ENCODE results near the gene CR2.
"Not testable (repeated sequence)": the region's sequence is repeated elsewhere in the genome, so short reads cannot be mapped to it uniquely, and the experiment has no call there.

Gene CR2

DNA sequence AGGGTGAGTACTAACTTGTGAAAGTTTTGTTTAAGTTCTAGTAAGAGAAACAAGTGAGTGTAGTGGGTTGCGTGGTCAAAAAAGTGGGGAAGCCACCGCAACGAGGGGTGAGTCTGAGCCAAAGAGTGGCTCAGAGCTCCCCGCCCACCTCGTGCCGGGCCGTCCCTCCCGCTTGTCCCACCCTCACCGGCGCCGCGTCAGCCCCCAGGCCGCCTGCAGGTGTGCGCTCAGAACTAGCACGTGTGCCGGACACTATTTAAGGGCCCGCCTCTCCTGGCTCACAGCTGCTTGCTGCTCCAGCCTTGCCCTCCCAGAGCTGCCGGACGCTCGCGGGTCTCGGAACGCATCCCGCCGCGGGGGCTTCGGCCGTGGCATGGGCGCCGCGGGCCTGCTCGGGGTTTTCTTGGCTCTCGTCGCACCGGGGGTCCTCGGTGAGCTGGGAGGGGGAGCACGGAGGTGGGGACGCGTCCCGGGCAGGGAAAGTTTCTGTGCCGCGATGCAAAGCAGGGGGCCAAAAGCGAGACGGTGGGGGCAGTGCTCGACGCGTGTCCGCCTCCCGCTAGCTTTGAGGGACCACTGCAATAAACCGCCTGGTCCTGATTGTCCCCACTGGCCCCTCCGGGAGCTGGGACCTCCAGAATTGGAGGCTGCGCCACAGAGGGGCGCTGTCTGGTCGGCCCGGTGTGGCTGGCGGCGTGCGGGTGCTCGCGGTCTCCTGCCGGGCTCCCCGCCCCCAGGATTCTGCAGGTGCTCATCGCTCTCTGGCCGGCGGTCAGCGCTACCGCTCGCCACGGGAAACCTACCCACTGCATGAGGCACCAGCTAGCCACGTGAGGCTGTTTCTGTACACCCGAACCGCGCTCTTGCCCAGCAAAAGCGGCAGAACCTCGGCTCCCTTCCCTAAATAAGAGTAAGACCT lies at the start of gene CR2:
CR2 (plus strand) TSS at position 283 of the 919 bp plus-strand sequence; CDS start at position 374, 91 bp downstream.
- peak; percentile 2 for DNase-seq

- peak; percentile 28 for DNase-seq
These were observed 49.1 kb upstream of the CR2 start for GRCh38 chr1:207404849-207405525.

GRCh38 chr1:207405814-207406213 lies 48.3 kb upstream of the CR2 start:
- DNase-seq, result no peak

DNA sequence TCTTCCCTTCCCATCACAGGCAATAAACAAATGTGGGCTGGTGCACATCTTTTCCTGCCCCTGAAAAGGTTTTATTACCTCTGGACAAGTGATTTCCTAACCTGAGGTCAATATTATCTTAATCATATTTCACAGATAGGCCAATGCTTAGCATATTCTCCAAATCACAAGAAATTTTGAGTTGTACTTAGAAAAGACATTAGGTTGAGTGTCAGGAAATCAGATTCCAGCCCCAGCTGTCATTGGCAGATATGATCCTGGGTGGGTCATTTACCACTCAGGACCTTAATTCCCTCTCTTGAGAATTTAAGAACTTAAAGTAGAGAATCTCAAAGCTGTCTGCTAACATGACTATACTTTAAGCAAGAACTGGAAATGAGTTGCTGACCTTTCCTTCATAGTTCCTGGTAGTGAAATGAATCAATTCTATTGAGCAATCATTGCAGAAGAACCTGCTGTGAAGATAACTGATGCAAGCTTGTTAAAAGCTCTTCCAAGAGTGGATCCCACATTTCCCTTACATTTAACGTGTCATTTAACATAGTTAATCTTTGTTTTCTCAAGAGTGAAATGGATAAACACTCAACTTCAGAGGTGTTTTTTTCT lies 46.4 kb upstream of the CR2 start:
- no peak for DNase-seq

- DNase-seq, result no peak
These were observed 41.3 kb upstream of the CR2 start for GRCh38 chr1:207412845-207413244.

- DNase-seq, result no peak
These were observed 39.5 kb upstream of the CR2 start for GRCh38 chr1:207414606-207415108.

- no peak for DNase-seq
These were observed 37.1 kb upstream of the CR2 start for GRCh38 chr1:207417076-207417475.

DNA sequence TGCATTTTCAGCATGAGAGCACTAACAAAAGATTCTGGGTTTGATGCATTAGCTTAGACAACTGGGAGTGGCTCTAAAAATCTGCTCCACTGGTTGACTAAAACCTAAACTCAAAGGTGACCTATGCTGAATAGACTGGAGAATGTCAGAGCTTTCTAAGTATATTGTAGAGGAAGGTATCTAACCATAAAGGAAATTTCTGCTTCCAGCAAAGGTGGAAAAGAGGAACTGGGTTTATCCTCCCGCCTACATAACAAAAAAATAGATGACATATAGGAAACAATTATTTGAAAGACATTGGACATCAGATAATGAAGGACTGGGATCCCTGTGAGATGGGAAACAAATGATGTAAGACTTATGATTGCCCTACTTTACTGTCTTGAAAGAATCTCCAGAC lies 35.8 kb upstream of the CR2 start:
- no peak for DNase-seq

- DNase-seq, result no peak
These were observed 34.0 kb upstream of the CR2 start for GRCh38 chr1:207420109-207420508.

- DNase-seq, result no peak
These were observed 33.0 kb upstream of the CR2 start for GRCh38 chr1:207421078-207421477.

GRCh38 chr1:207423560-207424292 lies 30.4 kb upstream of the CR2 start:
- no peak for DNase-seq

DNA sequence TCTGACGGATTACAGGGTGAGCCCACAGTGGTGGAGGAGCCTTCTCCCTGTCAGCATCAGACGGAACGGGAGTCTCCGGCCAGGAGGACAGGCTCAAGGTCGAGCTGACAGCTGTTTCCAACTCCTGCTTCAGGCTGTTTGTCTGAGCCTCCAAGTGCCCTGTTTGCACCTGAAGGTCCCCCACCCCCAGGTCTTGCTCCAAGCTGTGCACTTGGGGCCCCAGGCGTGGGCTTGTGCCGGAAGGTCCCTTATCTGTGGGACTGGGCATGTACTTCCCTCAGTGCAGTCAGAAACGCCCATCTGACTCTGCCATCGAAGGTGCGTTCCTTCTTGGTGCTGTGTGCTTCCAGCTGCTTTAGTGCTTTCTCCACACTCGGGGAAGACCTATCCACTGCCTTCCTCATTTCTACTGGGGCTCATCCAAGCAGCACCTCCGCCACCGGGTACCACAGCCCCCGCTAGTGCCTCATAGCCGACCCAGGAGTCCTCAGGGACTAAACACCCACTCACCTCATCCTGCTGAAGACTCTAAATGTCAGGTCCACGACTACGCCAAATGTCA lies 29.5 kb upstream of the CR2 start:
- DNase-seq, result no peak

DNA sequence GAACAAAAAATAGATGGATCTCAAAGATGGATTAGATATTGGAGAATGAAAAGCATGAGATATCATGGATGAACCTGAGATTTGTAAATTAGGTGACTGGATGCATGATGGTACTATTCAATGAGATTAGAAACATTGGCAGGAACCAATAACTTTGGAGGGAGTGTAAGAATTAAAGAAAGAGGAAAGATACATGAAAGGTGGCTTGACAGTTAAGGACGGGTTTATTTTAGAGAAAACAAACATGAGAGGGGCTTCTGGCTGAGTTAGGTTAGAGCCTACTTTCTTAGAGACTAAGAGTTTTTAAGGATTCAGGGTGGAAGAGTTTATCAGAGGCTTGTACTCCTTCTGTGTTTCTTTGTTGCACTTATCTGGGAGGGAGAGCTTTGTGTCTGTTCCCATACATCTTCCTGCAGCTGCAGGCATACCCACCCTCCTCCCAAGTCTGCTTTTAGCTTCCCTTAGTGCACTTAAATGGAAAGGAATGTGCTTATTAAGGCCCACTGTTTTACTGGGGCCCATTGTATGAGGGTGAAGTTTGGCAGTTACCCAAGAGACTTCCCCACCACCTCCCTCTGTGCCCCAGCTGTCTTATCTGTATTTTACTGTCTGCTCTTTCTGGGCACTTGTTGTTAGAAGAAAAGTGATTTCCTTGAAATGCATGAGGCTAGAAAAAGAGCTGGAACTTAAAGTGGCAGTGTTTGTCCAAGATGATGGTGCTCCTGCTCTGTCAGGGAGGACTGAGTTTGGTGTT lies 26.1 kb upstream of the CR2 start:
- DNase-seq, result no peak

DNA sequence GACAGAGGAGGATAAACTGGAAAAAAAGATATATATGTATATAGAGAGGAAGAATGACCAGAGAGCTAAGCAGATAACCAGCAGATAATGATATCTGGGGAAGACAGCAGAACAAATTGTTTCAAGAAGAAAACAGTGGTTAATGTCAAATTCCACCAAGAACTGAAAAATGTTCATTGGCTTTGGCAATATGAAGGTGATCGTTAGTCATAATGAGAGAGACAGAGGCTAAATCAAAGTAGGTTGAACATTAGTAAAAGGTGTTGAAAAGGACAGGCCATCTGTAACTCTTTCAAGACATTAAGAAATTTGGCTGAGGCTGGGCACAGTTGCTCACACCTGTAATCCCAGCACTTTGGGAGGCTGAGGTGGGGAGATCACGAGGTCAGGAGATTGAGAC lies 25.3 kb upstream of the CR2 start:
- DNase-seq, result no peak

DNA sequence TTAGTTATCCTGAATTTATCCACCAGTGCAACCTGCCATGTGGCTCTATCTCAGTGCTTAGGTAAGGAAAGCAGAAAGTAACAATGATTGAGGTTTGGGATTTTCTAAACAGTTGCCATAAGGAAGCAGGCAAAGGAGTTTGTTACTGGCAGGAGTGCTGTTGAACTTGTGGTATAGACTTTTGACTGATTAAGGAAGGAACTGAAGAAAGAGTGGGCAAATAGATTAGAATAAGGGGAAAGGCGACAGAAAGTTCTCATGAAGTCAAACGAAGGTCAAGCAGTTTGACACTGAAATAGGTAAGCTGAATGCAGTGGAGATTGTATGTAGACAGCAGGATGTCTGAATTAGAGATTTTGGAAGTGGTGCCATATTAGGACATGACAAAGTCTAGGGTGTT lies 24.2 kb upstream of the CR2 start:
- no peak for DNase-seq

DNA sequence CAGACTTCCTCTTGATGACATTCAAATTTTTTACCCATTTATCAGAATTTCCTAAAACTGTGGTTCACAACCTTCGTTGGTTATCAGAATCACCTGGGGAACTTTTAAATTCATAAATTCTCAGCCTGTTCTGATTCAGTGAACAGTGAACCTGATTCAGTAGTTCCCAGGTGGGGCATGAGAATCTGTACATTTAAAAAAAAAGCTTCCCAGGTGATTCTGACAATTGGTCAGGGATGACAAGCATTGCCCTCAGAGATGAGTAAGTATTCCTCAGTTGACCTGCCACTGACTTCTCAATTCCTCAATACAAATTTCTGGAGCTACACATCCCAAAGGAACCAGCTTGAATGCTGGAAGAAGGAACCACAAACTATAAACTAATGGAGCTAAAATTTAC lies 23.5 kb upstream of the CR2 start:
- no peak for DNase-seq

DNA sequence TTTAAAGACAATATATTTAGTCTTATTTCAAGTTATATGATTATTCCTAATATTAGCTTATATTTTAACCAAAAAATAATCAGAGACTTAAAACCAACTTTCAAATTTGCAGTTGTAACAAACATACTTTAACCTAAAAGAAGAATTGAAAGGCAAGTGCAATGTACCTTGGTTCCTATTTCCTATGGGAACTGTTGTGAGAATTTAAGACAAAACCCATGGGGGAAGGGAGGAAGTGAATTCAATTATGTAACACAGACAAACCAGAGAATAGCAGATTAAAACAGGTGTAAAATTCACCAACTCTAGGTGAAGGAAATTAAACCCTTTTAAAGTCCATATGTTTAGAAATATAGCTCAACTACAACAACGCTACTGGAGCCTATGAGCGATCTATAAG lies 22.6 kb upstream of the CR2 start:
- DNase-seq, result no peak

DNA sequence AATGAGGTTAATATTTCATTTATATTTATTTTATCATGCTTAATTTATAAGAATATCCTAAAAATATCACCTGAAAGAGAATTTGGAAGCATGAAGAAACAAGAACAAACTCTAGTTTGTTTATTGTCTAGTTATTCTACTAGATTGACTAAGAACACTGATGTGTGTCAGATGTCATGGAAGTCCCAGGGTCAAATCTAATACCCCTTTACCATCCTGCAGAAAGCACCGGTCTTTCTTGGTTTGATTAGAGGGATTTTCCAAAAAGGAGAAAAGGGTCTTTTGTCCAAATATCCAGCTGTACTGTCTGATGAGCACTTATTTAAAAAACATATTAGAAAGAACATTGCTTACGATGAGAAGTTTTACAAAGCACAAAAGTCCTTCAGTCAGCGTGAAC lies 20.7 kb upstream of the CR2 start:
- DNase-seq, result no peak

DNA sequence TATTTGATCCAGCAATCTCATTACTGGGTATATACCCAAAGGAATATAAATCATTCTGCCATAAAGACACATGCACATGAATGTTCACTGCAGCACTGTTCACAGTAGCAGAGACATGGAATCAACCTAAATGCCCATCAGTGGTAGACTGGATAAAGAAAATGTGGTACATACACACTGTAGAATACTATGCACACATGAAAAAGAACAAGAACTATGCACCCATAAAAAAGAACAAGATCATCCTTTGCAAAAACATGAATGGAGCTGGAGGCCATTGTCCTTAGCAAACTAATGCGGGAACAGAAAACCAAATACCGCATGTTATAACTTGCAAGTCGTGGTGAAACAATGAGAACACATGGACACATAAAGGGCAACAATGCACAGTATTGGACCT lies 17.4 kb upstream of the CR2 start:
- DNase-seq, result not testable (repeated sequence)

- no peak for DNase-seq
These were observed 13.5 kb upstream of the CR2 start for GRCh38 chr1:207440626-207441025.

DNA sequence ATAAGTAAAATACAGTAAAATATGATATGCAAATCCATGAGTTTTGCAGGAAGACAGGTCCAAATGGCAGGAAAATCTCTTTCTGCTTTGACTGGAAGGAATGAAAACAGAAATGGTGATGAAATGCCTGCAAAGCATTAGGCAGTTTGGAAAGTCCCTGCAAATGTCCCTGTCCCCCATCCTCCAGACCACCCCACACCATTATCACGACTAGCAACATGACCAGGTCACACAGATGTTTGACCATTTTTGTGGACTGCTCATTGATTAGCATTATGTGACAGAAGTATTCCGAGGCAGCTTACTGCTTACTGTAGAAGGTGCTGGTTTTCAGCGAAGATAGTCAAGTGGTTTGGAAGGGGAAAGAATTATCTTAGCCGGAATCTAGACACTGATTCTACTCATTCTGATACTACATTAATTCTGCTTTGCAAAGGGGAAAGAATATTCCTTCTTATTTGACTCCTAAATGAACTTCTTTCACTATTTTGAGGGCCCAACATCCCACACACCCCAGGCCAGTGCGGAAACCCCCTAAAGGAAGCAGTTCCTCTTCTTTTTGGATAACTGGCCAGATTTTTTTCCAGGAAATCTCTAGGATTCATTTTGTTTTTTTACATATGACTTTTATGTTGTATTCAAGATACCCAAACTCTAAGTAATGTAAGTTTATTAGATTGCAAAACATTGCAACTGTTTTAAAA lies 9.5 kb upstream of the CR2 start:
- no peak for DNase-seq
